AG04450 (cell line): ENCODE results near the gene SLC25A36. TPM values are rescaled to one million over a fixed set of nuclear protein-coding genes. Genes with fewer than 3 reads are reported as not detected.

Source experiments
- CTCF ChIA-PET: fragments of 300-600, 350-600 bp; formaldehyde crosslinking; extraction: SDS; loops from one replicate; lab custom pipeline; 2022; ENCODE audit warnings: antibody characterized with exemption, inconsistent platforms; lab: Charles Lee
- POLR2A ChIA-PET: fragments of 350-600 bp; formaldehyde crosslinking; extraction: SDS; loops from one replicate; lab custom pipeline; 2021; ENCODE audit warnings: antibody characterized with exemption, inconsistent platforms; lab: Yijun Ruan, JAX
- DNase-seq: peaks from one replicate; pipeline ENCODE4 v3.0.0-alpha.2; 2011; ENCODE audit warnings: low read depth, low spot score
- H3K27ac ChIP-seq: one replicate; pipeline ENCODE4 v1.5.1; 2012; ENCODE audit warnings: low read depth, low read length, control low read depth
- H3K27me3 ChIP-seq: one replicate; pipeline ENCODE4 v1.6.0; 2012; ENCODE audit warnings: low read length; ENCODE audit not compliant: control insufficient read depth, insufficient read depth
- H3K4me3 ChIP-seq: 2 replicates; pipeline ENCODE4 v1.5.1; 2011; ENCODE audit warnings: mild to moderate bottlenecking, low read depth, low read length, control low read depth
- H3K9me3 ChIP-seq: 2 replicates; pipeline ENCODE4 v1.5.1; 2012; ENCODE audit warnings: low read length; ENCODE audit not compliant: control insufficient read depth, insufficient read depth
- polyA plus RNA-seq: library from polyadenylated mRNA; depleted of rRNA; stranded (reverse); fragments of >200 nt; gene quantifications from 2 replicates; pipeline ENCODE4 v1.2.3, GENCODE V29; 2011
- TF ChIP-seq, protein P1 (sequence below): IDR thresholded peaks from 2 replicates; pipeline ENCODE4 v1.5.1; 2011; ENCODE audit warnings: low read depth, low read length, control low read depth, inconsistent platforms

The SLC25A36 gene
- polyA plus RNA-seq, 1 experiment, result 104 TPM

DNA sequence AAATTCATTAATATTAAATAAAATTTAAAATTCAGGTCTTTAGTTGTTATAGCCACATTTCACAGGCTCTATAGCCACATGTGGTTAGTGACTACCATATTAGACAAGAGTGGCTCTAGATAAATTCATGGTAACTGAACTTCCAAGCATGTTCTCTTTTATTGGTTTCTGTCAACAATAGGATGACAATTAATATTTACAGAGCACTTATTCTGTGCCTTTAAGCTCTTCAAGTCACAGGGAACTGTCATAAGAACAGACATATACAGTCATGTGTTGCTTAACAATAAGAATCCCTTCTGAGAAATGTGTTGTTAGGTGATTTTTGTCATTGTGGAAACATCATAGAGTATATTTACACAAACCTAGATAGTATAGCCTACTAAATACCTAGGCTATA is 38.8 kb upstream of the SLC25A36 start:
- Histone ChIP-seq H3K27ac (no peak overlapping the region), H3K9me3 (no peaks in the 10 kb centered on the region), H3K4me3 (no peak overlapping the region), H3K27me3 (no peaks in the 10 kb centered on the region)
- ChIA-PET POLR2A (no interaction called here), CTCF (interaction anchor here (1.5 kb wide), 1 partner anchor 20 kb away, joined by 3 read pairs; no protein-coding TSS in a partner anchor)
- DNase-seq, result no peak
- TF ChIP-seq, protein P1, sequence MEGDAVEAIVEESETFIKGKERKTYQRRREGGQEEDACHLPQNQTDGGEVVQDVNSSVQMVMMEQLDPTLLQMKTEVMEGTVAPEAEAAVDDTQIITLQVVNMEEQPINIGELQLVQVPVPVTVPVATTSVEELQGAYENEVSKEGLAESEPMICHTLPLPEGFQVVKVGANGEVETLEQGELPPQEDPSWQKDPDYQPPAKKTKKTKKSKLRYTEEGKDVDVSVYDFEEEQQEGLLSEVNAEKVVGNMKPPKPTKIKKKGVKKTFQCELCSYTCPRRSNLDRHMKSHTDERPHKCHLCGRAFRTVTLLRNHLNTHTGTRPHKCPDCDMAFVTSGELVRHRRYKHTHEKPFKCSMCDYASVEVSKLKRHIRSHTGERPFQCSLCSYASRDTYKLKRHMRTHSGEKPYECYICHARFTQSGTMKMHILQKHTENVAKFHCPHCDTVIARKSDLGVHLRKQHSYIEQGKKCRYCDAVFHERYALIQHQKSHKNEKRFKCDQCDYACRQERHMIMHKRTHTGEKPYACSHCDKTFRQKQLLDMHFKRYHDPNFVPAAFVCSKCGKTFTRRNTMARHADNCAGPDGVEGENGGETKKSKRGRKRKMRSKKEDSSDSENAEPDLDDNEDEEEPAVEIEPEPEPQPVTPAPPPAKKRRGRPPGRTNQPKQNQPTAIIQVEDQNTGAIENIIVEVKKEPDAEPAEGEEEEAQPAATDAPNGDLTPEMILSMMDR, result no peak

DNA sequence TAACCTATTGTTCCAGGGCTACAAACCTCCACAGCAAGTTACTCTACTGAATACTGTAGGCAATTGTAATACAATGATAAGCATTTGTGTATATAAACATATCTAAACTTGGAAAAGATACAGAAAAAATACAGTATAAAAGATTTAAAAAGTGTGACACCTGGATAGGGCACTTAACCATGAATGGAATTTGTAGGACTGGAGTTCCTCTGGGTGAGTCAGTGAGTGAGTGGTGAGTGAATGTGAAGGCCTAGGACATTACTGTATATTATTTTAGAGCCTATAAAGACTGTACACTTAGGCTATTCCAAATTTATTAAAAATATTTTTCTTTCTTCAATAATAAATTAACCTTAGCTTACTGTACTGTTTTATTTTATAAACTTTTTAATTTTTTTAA is 38.4 kb upstream of the SLC25A36 start:
- TF ChIP-seq, protein P1, result no peak
- no peaks in the 10 kb centered on the region for H3K9me3 ChIP-seq
- no peak for DNase-seq
- ChIA-PET CTCF (interaction anchor here (1.5 kb wide), 1 partner anchor 19 kb away, joined by 3 read pairs; no protein-coding TSS in a partner anchor), POLR2A (no interaction called here)
- no peak overlapping the region for H3K27ac ChIP-seq
- H3K4me3 ChIP-seq, result no peak overlapping the region
- no peaks in the 10 kb centered on the region for H3K27me3 ChIP-seq

DNA sequence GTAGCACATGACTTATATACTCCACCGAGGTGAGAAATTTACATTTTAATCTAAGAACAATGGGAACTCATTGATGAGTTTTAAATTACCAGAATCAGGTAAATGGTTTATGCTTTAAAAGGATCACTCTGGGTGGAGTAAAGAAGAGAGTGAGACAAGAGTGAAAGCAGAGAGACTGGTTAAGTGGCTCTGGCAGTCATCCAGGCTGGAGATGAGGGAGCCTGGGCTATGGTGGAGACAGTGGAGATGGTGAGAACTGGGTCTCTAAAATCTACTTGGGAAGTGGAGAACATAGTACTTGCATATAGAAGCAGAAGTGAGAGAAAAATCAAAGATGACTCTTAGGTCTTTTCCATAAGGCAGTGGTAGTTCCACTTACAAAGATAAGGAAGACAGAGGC is 37.1 kb upstream of the SLC25A36 start:
- no peaks in the 10 kb centered on the region for H3K9me3 ChIP-seq
- TF ChIP-seq, protein P1, result no peak
- DNase-seq, result no peak
- H3K4me3 ChIP-seq, result no peak overlapping the region
- H3K27ac ChIP-seq, result no peak overlapping the region
- H3K27me3 ChIP-seq, result no peaks in the 10 kb centered on the region
- POLR2A ChIA-PET, result no interaction called here
- CTCF ChIA-PET, result interaction anchor here (1.3 kb wide), 1 partner anchor 18 kb away, joined by 4 read pairs; no protein-coding TSS in a partner anchor

DNA sequence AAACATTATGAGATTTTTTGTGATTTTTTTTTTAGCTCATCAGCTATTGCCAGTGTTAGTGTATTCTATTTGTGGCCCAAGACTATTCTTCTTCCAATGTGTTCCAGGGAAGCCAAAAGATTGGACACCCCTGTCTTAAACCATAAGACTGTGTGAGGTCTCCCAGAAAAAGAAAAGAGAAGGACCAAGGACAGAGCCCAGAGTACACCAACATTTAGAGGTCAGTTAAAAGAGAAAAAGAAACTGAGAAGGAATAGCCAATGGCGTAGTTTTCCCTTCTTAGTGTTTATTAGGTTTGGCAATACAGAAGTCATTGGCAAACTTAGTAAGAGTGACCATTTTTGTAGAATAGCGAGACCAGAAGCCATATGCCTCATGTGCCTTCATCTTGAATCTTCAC is 36.1 kb upstream of the SLC25A36 start:
- ChIA-PET CTCF (interaction anchor here (1.3 kb wide), 1 partner anchor 17 kb away, joined by 4 read pairs; no protein-coding TSS in a partner anchor), POLR2A (no interaction called here)
- no peak for DNase-seq
- Histone ChIP-seq H3K27me3 (no peaks in the 10 kb centered on the region), H3K4me3 (no peak overlapping the region), H3K9me3 (no peaks in the 10 kb centered on the region), H3K27ac (no peak overlapping the region)
- TF ChIP-seq, protein P1, result no peak

DNA sequence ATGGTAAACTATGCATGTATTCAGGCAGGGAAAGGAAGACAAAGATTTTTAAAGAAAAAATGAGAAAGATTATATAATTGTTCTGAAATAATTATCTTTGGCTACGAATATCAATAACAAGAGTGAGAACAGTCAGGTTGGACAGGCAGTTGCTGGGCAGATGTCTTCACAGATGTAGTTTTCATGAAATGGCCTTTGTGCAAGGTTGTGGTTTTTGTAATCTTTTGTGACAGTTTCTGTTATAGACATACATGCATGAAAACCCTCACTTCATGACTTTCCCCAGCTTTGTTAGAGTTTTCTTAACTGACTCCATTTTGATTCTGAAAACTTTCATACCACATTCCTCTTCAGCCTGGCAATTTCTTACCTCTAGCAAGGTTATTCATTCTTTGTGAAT is 34.9 kb upstream of the SLC25A36 start:
- no peak for DNase-seq
- Histone ChIP-seq H3K9me3 (no peaks in the 10 kb centered on the region), H3K4me3 (no peak overlapping the region), H3K27ac (no peak overlapping the region), H3K27me3 (no peaks in the 10 kb centered on the region)
- CTCF ChIA-PET, result no interaction called here
- TF ChIP-seq, protein P1, result no peak
- POLR2A ChIA-PET, result no interaction called here
